Astrocyte (in vitro differentiated cells and primary cell): ENCODE data around the gene PEX26. TPM values are rescaled to one million over a fixed set of nuclear protein-coding genes. Genes with fewer than 3 reads are reported as not detected.

Experiments
- DNase-seq: peaks from one replicate; pipeline ENCODE4 v3.0.0-alpha.2; 2010; ENCODE audit warnings: low read depth
- FAIRE-seq: peaks from 2 replicates; lab custom pipeline; 2011; peaks lifted over from hg19 to GRCh38; lab: Jason Lieb, UNC
- H2AFZ ChIP-seq: 2 replicates; pipeline ENCODE4 v1.6.0; 2012; ENCODE audit warnings: low read depth, low read length, inconsistent platforms
- H3K27ac ChIP-seq: 2 replicates; pipeline ENCODE4 v1.5.1; 2011; ENCODE audit warnings: low read depth, low read length, inconsistent platforms
- H3K27me3 ChIP-seq: 2 replicates; pipeline ENCODE4 v1.6.0; 2011; ENCODE audit warnings: low read length, inconsistent platforms; ENCODE audit not compliant: insufficient read depth
- H3K36me3 ChIP-seq: 2 replicates; pipeline ENCODE4 v1.5.1; 2011; ENCODE audit warnings: low read length, inconsistent platforms; ENCODE audit not compliant: insufficient read depth
- H3K4me1 ChIP-seq: 2 replicates; pipeline ENCODE4 v1.5.1; 2011; ENCODE audit warnings: low read length, inconsistent platforms; ENCODE audit not compliant: insufficient read depth
- H3K4me2 ChIP-seq: 2 replicates; pipeline ENCODE4 v1.6.0; 2012; ENCODE audit warnings: low read length, inconsistent platforms
- H3K4me3 ChIP-seq: 2 replicates; pipeline ENCODE4 v1.5.1; 2011; ENCODE audit warnings: low read depth, mild to moderate bottlenecking, low read length, inconsistent platforms; ENCODE audit not compliant: insufficient read depth
- H3K79me2 ChIP-seq: 2 replicates; pipeline ENCODE4 v1.6.0; 2012; ENCODE audit warnings: mild to moderate bottlenecking, low read length, inconsistent platforms; ENCODE audit not compliant: insufficient read depth
- H3K9ac ChIP-seq: 2 replicates; pipeline ENCODE4 v1.6.0; 2012; ENCODE audit warnings: mild to moderate bottlenecking, low read length, inconsistent platforms
- H3K9me3 ChIP-seq: 2 replicates; pipeline ENCODE4 v1.5.1; 2012; ENCODE audit warnings: low read depth, mild to moderate bottlenecking, low read length, inconsistent platforms; ENCODE audit not compliant: insufficient read depth
- H4K20me1 ChIP-seq: 2 replicates; pipeline ENCODE4 v1.6.0; 2012; ENCODE audit warnings: low read length, inconsistent platforms; ENCODE audit not compliant: insufficient read depth
- H3K27ac Mint-ChIP-seq: one replicate; pipeline ENCODE4 v1.8.0; 2021; ENCODE audit warnings: mild to moderate bottlenecking, mixed read lengths; ENCODE audit not compliant: unreplicated experiment
- H3K27me3 Mint-ChIP-seq: one replicate; pipeline ENCODE4 v1.8.0; 2021; ENCODE audit warnings: low read depth, mixed read lengths; ENCODE audit not compliant: unreplicated experiment
- H3K36me3 Mint-ChIP-seq: one replicate; pipeline ENCODE4 v1.8.0; 2021; ENCODE audit warnings: low read depth, mixed read lengths; ENCODE audit not compliant: unreplicated experiment
- H3K4me1 Mint-ChIP-seq: one replicate; pipeline ENCODE4 v1.8.0; 2021; ENCODE audit warnings: low read depth, mixed read lengths; ENCODE audit not compliant: unreplicated experiment
- H3K4me3 Mint-ChIP-seq: one replicate; pipeline ENCODE4 v1.8.0; 2021; ENCODE audit warnings: mild to moderate bottlenecking, moderate library complexity, mixed read lengths; ENCODE audit not compliant: unreplicated experiment
- H3K9me3 Mint-ChIP-seq: one replicate; pipeline ENCODE4 v1.8.0; 2021; ENCODE audit warnings: mild to moderate bottlenecking, mixed read lengths; ENCODE audit not compliant: unreplicated experiment
- CTCF ChIP-seq: IDR thresholded peaks from 2 replicates; pipeline ENCODE4 v1.5.1; 2011; ENCODE audit warnings: low read depth, mild to moderate bottlenecking, inconsistent platforms, low read length, moderate library complexity; ENCODE audit not compliant: insufficient read depth
- EZH2 ChIP-seq: IDR thresholded peaks from 2 replicates; pipeline ENCODE4 v1.6.1; 2012; ENCODE audit warnings: mild to moderate bottlenecking, low read length, inconsistent platforms; ENCODE audit not compliant: insufficient read depth
- total RNA-seq: library from RNA; stranded (reverse); gene quantifications from 2 replicates; pipeline ENCODE4 v1.2.1, GENCODE V29; 2021

PEX26 gene
- total RNA-seq, 1 donor from 2014 or later: 41.9 TPM

GRCh38 chr22:18108187-18108586 is 30.4 kb downstream of the PEX26 start:
- Histone ChIP-seq H4K20me1 (peaks cover 5% of the 10 kb centered on the region), H3K79me2 (no peaks in the 10 kb centered on the region), H3K27ac (no peak overlapping the region), H2AFZ (no peak overlapping the region), H3K36me3 (no peaks in the 10 kb centered on the region), H3K4me1 (peaks cover 11% of the 10 kb centered on the region), H3K4me3 (no peak overlapping the region), H3K9me3 (no peaks in the 10 kb centered on the region), H3K9ac (no peak overlapping the region), H3K27me3 (peaks cover 10% of the 10 kb centered on the region), H3K4me2 (no peak overlapping the region)
- Mint-ChIP-seq H3K36me3 (peaks cover 14% of the 10 kb centered on the region), H3K4me1 (peaks cover 3% of the 10 kb centered on the region), H3K4me3 (no peak overlapping the region), H3K27ac (no peak overlapping the region), H3K27me3 (peaks cover 31% of the 10 kb centered on the region), H3K9me3 (peaks cover 15% of the 10 kb centered on the region)
- FAIRE-seq: no peak
- TF ChIP-seq EZH2 (no peak), CTCF (no peak)
- DNase-seq: no peak

GRCh38 chr22:18109410-18110193 is 31.8 kb downstream of the PEX26 start:
- H3K27me3 ChIP-seq: peaks cover 13% of the 10 kb centered on the region
- H3K27me3 Mint-ChIP-seq: peaks cover 42% of the 10 kb centered on the region
- TF ChIP-seq EZH2 (no peak), CTCF (no peak)
- peaks cover 9% of the 10 kb centered on the region for H3K4me1 ChIP-seq
- H3K27ac ChIP-seq: no peak overlapping the region
- H3K79me2 ChIP-seq: no peaks in the 10 kb centered on the region
- H2AFZ ChIP-seq: no peak overlapping the region
- peaks cover 2% of the 10 kb centered on the region for H3K4me1 Mint-ChIP-seq
- H3K4me3 Mint-ChIP-seq: peak overlapping the region; percentile 63
- H3K9me3 Mint-ChIP-seq: peaks cover 15% of the 10 kb centered on the region
- H3K4me2 ChIP-seq: peak overlapping the region; percentile 87
- H3K4me3 ChIP-seq: no peak overlapping the region
- H3K36me3 ChIP-seq: no peaks in the 10 kb centered on the region
- FAIRE-seq (no peak), DNase-seq (no peak)
- H3K9me3 ChIP-seq: no peaks in the 10 kb centered on the region
- H3K9ac ChIP-seq: no peak overlapping the region
- no peak overlapping the region for H3K27ac Mint-ChIP-seq
- H4K20me1 ChIP-seq: peaks cover 5% of the 10 kb centered on the region
- H3K36me3 Mint-ChIP-seq: peaks cover 13% of the 10 kb centered on the region
